ENCODE data around the gene RASAL2.

RASAL2 gene

GRCh38 chr1:178409541-178409940, 315.6 kb downstream of the RASAL2 start:
- no peak overlapping the region for H3K4me3 ChIP-seq (ENCODE audit: low read length)
- no peak for TF ChIP-seq ZNF274 (IDR thresholded peaks at IDR 0.05; ENCODE audit: low read depth, low read length)

- no peak for TF ChIP-seq ZNF274 (IDR thresholded peaks at IDR 0.05; ENCODE audit: low read depth, low read length)
- peak overlapping the region; percentile 0; the same call in 1 of the 2 replicates for H3K4me3 ChIP-seq (ENCODE audit: low read length)
These were observed 318.0 kb downstream of the RASAL2 start for GRCh38 chr1:178411756-178412399.

GRCh38 chr1:178412400-178412770, 318.5 kb downstream of the RASAL2 start:
- TF ChIP-seq ZNF274 (IDR thresholded peaks at IDR 0.05; ENCODE audit: low read depth, low read length), result no peak
- no peak overlapping the region for H3K4me3 ChIP-seq (ENCODE audit: low read length)

GRCh38 chr1:178417858-178418257, 324.0 kb downstream of the RASAL2 start:
- no peak for TF ChIP-seq ZNF274 (IDR thresholded peaks at IDR 0.05; ENCODE audit: low read depth, low read length)
- no peak overlapping the region for H3K4me3 ChIP-seq (ENCODE audit: low read length)

GRCh38 chr1:178418284-178418955, 324.5 kb downstream of the RASAL2 start:
- H3K4me3 ChIP-seq (ENCODE audit: low read length), result no peak overlapping the region
- no peak for TF ChIP-seq ZNF274 (IDR thresholded peaks at IDR 0.05; ENCODE audit: low read depth, low read length)

- TF ChIP-seq ZNF274 (IDR thresholded peaks at IDR 0.05; ENCODE audit: low read depth, low read length), result no peak
- no peak overlapping the region for H3K4me3 ChIP-seq (ENCODE audit: low read length)
These were observed 340.5 kb downstream of the RASAL2 start for GRCh38 chr1:178434360-178434759.

- no peak for TF ChIP-seq ZNF274 (IDR thresholded peaks at IDR 0.05; ENCODE audit: low read depth, low read length)
- H3K4me3 ChIP-seq (ENCODE audit: low read length), result no peak overlapping the region
These were observed 341.1 kb downstream of the RASAL2 start for GRCh38 chr1:178434899-178435435.

GRCh38 chr1:178436899-178437298, 343.0 kb downstream of the RASAL2 start:
- no peak overlapping the region for H3K4me3 ChIP-seq (ENCODE audit: low read length)
- no peak for TF ChIP-seq ZNF274 (IDR thresholded peaks at IDR 0.05; ENCODE audit: low read depth, low read length)

GRCh38 chr1:178438432-178438831, 344.5 kb downstream of the RASAL2 start:
- no peak for TF ChIP-seq ZNF274 (IDR thresholded peaks at IDR 0.05; ENCODE audit: low read depth, low read length)
- H3K4me3 ChIP-seq (ENCODE audit: low read length), result no peak overlapping the region

GRCh38 chr1:178442925-178443324, 349.0 kb downstream of the RASAL2 start:
- no peak overlapping the region for H3K4me3 ChIP-seq (ENCODE audit: low read length)
- no peak for TF ChIP-seq ZNF274 (IDR thresholded peaks at IDR 0.05; ENCODE audit: low read depth, low read length)

GRCh38 chr1:178450871-178451270, 357.0 kb downstream of the RASAL2 start:
- no peak for TF ChIP-seq ZNF274 (IDR thresholded peaks at IDR 0.05; ENCODE audit: low read depth, low read length)
- no peak overlapping the region for H3K4me3 ChIP-seq (ENCODE audit: low read length)

- TF ChIP-seq ZNF274 (IDR thresholded peaks at IDR 0.05; ENCODE audit: low read depth, low read length), result no peak
- no peak overlapping the region for H3K4me3 ChIP-seq (ENCODE audit: low read length)
These were observed 357.6 kb downstream of the RASAL2 start for GRCh38 chr1:178451529-178451928.

- no peak for TF ChIP-seq ZNF274 (IDR thresholded peaks at IDR 0.05; ENCODE audit: low read depth, low read length)
- H3K4me3 ChIP-seq (ENCODE audit: low read length), result no peak overlapping the region
These were observed 358.1 kb downstream of the RASAL2 start for GRCh38 chr1:178452013-178452412.

- H3K4me3 ChIP-seq (ENCODE audit: low read length), result no peak overlapping the region
- TF ChIP-seq ZNF274 (IDR thresholded peaks at IDR 0.05; ENCODE audit: low read depth, low read length), result no peak
These were observed 362.6 kb downstream of the RASAL2 start for GRCh38 chr1:178456472-178456871.

GRCh38 chr1:178457651-178458050, 363.7 kb downstream of the RASAL2 start:
- TF ChIP-seq ZNF274 (IDR thresholded peaks at IDR 0.05; ENCODE audit: low read depth, low read length), result no peak
- H3K4me3 ChIP-seq (ENCODE audit: low read length), result no peak overlapping the region
